ENCODE results near the gene FAM78A.

DNA sequence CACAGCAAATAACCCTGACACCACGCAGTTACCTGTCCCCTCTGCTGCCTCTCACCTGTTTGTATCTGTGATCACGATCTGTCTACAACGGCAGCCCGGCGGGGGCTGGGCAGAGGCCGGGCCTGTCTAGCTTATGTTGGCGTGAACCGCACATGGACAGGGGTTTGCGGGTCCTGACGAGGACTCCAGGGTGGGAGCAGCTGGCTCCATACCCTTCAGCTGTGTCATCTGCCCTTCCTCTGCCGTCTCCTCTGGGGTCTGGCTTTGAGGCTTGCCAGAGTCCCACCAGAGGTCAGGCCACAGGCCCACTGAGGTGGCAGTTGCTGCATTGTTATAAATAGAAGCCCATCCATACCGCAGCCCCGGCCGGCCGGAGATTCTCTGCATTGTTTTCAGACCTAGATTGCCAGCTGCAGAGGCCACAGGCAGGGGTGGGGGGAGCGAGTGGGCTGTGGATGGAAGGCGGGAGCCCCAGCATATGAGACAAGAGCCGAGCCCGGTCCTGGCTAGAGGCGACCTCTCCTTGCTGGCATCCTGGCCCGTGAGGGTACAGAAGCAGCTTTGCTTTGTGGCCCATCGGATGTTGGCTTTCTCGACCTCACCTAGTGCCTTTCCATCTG, 37.8 kb downstream of the FAM78A start:
- TF ChIP-seq, protein P1, sequence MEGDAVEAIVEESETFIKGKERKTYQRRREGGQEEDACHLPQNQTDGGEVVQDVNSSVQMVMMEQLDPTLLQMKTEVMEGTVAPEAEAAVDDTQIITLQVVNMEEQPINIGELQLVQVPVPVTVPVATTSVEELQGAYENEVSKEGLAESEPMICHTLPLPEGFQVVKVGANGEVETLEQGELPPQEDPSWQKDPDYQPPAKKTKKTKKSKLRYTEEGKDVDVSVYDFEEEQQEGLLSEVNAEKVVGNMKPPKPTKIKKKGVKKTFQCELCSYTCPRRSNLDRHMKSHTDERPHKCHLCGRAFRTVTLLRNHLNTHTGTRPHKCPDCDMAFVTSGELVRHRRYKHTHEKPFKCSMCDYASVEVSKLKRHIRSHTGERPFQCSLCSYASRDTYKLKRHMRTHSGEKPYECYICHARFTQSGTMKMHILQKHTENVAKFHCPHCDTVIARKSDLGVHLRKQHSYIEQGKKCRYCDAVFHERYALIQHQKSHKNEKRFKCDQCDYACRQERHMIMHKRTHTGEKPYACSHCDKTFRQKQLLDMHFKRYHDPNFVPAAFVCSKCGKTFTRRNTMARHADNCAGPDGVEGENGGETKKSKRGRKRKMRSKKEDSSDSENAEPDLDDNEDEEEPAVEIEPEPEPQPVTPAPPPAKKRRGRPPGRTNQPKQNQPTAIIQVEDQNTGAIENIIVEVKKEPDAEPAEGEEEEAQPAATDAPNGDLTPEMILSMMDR (conservative IDR thresholded peaks at IDR 0.05; ENCODE audit: low read length), result no peak
- TF ChIP-seq EZH2phosphoT487 (IDR thresholded peaks at IDR 0.05; ENCODE audit: borderline replicate concordance), result no peak
